GM21619 (cell line): ENCODE results near the gene TCEANC.
"Not testable (repeated sequence)": the region's sequence is repeated elsewhere in the genome, so short reads cannot be mapped to it uniquely, and the experiment has no call there.

ENCODE experiments used
- ATAC-seq: cut with Tn5 transposase; IDR thresholded peaks from one replicate; pipeline ENCODE4 v1.9.1; 2021; ENCODE audit not compliant: unreplicated experiment

Gene TCEANC, protein sequence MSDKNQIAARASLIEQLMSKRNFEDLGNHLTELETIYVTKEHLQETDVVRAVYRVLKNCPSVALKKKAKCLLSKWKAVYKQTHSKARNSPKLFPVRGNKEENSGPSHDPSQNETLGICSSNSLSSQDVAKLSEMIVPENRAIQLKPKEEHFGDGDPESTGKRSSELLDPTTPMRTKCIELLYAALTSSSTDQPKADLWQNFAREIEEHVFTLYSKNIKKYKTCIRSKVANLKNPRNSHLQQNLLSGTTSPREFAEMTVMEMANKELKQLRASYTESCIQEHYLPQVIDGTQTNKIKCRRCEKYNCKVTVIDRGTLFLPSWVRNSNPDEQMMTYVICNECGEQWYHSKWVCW

GRCh38 chrX:13652850-13653693 lies at the start of gene TCEANC:
Gene TCEANC (plus strand): TSS chrX:13653141. CDS start chrX:13662509, 9,368 bp downstream.
- peak; percentile 92 for ATAC-seq

- ATAC-seq = no peak
Measured at GRCh38 chrX:13605611-13606010, 47.3 kb upstream of the TCEANC start.

- ATAC-seq = no peak
Measured at GRCh38 chrX:13607331-13607995, 45.5 kb upstream of the TCEANC start.

DNA sequence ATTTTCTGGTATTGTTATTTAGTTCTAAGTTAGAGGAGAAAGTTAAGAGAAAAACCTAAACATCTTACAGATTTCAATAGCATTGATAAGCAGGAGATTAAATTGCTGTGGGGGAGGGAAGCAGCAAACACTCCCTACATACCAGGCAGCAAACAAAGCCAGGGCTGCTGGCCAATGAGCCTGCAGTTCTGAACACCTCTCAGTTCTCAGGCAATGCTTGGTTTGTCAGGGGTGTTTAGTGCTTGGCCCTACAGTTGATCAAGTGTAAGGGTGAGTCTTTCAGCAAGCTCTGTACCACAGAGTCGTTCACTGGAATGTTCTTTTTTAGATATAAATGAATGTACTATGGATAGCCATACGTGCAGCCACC lies 45.0 kb upstream of the TCEANC start:
- ATAC-seq = no peak

- ATAC-seq = no peak
Measured at GRCh38 chrX:13614154-13614553, 38.8 kb upstream of the TCEANC start.

- peak; percentile 71 for ATAC-seq
Measured at GRCh38 chrX:13620207-13620606, 32.7 kb upstream of the TCEANC start.

DNA sequence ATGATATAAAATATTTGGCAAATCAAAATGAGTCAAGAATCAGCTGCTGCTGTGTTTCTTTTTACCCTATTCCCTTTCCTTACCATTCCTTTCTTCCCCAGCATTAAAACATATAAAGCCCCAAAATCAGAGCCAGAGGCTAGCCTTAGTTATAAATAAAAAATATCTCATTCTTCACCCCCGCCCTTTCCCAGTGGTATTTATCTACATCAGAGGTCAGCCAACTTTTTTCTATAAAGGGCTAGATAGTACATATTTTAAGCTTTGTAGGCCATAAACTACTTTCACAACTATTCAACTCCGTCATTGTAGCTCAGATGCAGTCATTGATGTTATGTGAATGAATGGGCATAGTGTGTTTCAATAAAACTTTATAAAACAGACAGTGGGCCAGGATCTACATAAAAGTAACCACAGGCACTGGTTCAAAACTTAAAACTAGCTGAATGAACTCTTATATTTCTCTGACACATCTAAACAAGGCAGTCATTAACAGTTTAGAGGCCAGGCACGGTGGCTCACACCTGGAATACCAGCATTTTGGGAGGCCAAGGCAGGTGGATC lies 30.5 kb upstream of the TCEANC start:
- no peak for ATAC-seq

DNA sequence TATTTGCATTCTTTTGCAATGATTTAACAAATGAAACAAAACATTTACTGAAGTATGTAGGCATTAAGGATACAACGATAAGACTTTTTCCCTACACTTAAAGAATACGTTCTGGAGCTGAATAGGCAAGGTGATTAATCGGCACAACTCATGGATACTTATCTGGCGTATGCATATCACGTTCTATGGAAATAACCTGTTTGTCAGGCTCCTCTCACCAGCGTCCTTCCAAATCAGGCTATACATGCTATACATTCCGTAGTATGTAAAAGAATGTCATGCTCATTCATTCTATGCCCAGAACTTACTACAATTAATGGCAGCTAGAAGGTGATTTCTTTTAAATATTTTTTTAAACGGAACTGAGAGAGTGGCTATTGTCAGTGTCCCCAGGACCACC lies 25.6 kb upstream of the TCEANC start:
- ATAC-seq = no peak

- ATAC-seq = not testable (repeated sequence)
Measured at GRCh38 chrX:13637224-13637623, 15.7 kb upstream of the TCEANC start.

- no peak for ATAC-seq
Measured at GRCh38 chrX:13638021-13638420, 14.9 kb upstream of the TCEANC start.

DNA sequence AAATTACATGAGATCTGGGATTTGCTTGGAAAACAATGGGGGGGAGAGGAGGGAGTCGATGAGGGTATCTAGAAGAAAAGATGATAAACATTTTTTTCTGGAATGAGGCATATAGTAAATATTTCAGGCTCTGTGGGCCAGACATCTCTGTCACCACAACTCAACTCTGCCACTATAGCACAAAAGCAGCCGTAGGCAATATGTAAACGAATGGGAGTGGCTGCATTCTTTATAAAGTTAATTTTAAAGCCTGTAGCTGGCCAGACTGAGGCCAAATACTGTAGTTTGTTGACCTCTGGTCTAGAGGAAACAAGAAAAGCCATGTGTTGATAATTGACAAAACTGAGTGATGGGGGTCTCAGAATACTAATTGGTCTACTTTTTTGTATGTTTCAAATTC lies 14.1 kb upstream of the TCEANC start:
- ATAC-seq = no peak

DNA sequence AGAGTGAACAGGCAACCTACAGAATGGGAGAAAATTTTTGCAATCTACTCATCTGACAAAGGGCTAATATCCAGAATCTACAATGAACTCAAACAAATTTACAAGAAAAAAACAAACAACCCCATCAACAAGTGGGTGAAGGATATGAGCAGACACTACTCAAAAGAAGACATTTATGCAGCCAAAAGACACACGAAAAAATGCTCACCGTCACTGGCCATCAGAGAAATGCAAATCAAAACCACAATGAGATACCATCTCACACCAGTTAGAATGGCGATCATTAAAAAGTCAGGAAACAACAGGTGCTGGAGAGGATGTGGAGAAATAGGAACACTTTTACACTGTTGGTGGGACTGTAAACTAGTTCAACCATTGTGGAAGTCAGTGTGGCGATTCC lies 11.3 kb upstream of the TCEANC start:
- not testable (repeated sequence) for ATAC-seq

DNA sequence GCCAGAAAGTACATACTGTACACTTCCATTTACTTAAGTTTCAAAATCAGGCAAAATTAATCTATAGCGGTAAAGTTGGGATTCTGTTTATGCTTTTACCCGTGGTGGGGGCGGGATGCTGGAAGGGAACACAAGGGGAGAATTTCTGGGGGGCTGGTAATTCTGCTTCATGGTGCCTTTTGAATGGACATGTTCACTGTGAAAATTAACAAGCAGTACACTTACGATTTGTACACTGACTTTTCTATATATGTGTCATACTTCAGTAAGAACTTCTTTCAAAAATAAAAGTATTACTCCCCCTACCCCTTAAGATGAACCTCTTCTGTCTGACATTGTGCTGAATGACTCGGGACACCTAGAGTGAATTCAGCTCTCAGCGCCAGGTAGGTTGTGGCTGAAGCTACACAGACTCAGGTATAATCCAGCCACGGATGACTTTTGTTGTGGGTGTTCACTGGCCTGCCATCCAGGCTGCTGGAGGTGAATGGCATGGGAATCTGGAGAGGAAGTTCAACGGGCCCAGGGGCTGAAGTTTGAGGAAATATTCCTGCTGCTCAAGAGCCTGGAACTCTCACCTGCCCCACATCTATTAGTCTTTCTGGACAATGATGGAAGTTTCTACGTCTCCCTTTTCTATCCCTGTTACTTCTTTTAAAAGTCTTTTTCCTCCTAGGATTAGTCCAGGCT lies 7.3 kb upstream of the TCEANC start:
- ATAC-seq = no peak

- ATAC-seq = no peak
Measured at GRCh38 chrX:13646154-13646549, 6.8 kb upstream of the TCEANC start.

DNA sequence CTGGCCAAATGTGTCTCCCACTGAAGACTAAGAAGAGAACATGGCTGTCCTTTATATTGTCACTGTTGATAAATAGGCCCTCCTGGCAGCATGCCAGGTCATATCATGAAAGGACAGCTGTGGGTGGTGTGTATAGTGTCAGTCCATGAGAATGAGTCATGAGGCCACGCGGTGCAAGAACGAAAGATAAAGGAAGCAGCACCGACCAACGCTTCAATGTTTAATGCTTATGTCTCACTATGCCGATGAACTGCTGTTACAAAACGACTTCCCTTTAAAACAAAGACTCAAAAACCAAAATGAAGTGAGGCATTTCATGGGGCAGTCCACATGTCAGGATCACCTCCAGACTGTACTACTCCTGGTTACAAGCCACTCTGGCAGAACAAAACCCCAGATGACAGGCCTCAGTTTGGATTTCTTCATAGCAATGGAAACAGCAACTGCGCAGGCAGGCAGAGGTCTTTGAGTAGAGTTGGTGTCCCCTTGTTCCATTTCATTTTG lies 5.2 kb upstream of the TCEANC start:
- no peak for ATAC-seq

DNA sequence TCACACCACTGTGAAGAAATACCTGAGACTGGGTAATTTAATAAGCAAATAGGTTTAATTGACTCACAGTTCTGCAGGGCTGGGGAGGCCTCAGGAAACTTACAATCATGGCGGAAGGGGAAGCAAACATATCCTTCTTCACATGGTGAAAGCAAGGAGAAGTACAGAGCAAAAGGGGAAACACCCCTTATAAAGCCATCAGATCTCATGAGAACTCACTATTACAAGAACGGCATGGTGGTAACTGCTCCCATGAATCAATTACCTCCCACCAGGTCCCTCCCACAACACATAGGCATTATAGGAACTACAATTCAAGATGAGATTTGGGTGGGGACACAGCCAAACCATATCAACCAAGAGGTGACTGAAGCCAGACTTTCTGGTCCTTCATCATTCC lies 4.6 kb upstream of the TCEANC start:
- not testable (repeated sequence) for ATAC-seq

DNA sequence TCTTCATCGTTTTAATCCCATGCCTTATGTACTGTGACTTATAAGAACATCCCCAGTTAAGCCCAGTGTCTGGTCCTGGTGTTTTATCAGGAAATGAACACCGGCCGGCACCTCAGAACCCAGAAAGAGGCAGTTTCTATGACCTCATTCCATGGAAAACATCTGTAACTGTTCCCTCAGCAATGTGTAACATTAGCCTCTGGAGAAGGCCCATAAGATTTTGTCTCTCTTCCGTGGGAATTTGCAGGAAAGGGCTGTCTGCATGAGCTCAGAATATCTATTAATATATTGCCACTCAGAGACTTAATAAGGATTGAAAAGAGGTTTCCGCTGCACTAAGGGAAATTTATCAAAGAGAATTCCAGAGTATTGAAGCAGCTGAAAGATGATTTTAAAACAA lies 3.1 kb upstream of the TCEANC start:
- ATAC-seq = no peak

- no peak for ATAC-seq
Measured at GRCh38 chrX:13650318-13650717, 2.6 kb upstream of the TCEANC start.

GRCh38 chrX:13651150-13651549 lies 1.8 kb upstream of the TCEANC start:
- ATAC-seq = no peak

- peak; percentile 1 for ATAC-seq
Measured at GRCh38 chrX:13652287-13652793, 601 bp upstream of the TCEANC start.
